Mesenchymal stem cell (in vitro differentiated cells and primary cell): ENCODE measurements around the gene TCF12.

Experiments used
- DNase-seq: peaks from one replicate; pipeline ENCODE4 v3.0.0-alpha.2; 2013
- H2AFZ ChIP-seq: one replicate; pipeline ENCODE4 v1.6.1; 2013; ENCODE audit warnings: low read depth, mild to moderate bottlenecking, control low read depth, inconsistent platforms, low read length, moderate library complexity
- H2AK5ac ChIP-seq: 2 replicates; pipeline ENCODE4 v1.6.1; 2013; ENCODE audit warnings: low read length, moderate library complexity, mild to moderate bottlenecking, inconsistent platforms; ENCODE audit not compliant: severe bottlenecking
- H2BK120ac ChIP-seq: one replicate; pipeline ENCODE4 v1.6.1; 2013; ENCODE audit warnings: low read depth, mild to moderate bottlenecking, inconsistent platforms, low read length, moderate library complexity
- H2BK12ac ChIP-seq, 2 experiments: one replicate each; pipeline ENCODE4 v1.6.1; 2013; ENCODE audit warnings: inconsistent platforms in 2 of 2, low read length in 2 of 2, mild to moderate bottlenecking in 2 of 2, moderate library complexity in 2 of 2, control low read depth in 1 of 2
- H2BK15ac ChIP-seq: one replicate; pipeline ENCODE4 v1.6.1; 2013; ENCODE audit warnings: mild to moderate bottlenecking, low read depth, inconsistent platforms; ENCODE audit not compliant: poor library complexity, severe bottlenecking
- H2BK5ac ChIP-seq: 2 replicates; pipeline ENCODE4 v1.6.1; 2013; ENCODE audit warnings: low read depth, mild to moderate bottlenecking, low read length, control low read depth, inconsistent platforms; ENCODE audit not compliant: poor library complexity, severe bottlenecking
- H3K14ac ChIP-seq, 2 experiments: one replicate each; pipeline ENCODE4 v1.6.1; 2013; ENCODE audit warnings: inconsistent platforms in 2 of 2, low read length in 2 of 2, control low read depth in 1 of 2, mild to moderate bottlenecking in 1 of 2, moderate library complexity in 1 of 2
- H3K18ac ChIP-seq, 2 experiments: one replicate each; pipeline ENCODE4 v1.6.1; 2013; ENCODE audit warnings: inconsistent platforms in 2 of 2, low read length in 2 of 2, control low read depth in 1 of 2, low read depth in 1 of 2, mild to moderate bottlenecking in 1 of 2
- H3K23ac ChIP-seq, 2 experiments: one replicate each; pipeline ENCODE4 v1.6.1; 2013; ENCODE audit warnings: inconsistent platforms in 2 of 2, low read length in 2 of 2, mild to moderate bottlenecking in 2 of 2, moderate library complexity in 2 of 2, control low read depth in 1 of 2
- H3K27ac ChIP-seq: 2 replicates; pipeline ENCODE4 v1.5.1; 2013; ENCODE audit warnings: mild to moderate bottlenecking, moderate library complexity, low read length, control low read depth, inconsistent platforms; ENCODE audit not compliant: poor library complexity, severe bottlenecking
- H3K27me3 ChIP-seq, 2 experiments: 2 replicates each; pipeline versions ENCODE4 v1.6.1 to v1.7.0; 2013; ENCODE audit warnings: low read length in 2 of 2, mild to moderate bottlenecking in 2 of 2, moderate library complexity in 2 of 2, control low read depth in 1 of 2, inconsistent platforms in 1 of 2; ENCODE audit not compliant: control insufficient read depth in 1 of 2, insufficient read depth in 1 of 2
- H3K36me3 ChIP-seq, 2 experiments: 2 replicates each; pipeline versions ENCODE4 v1.6.1 to v1.7.0; 2013; ENCODE audit warnings: low read length in 2 of 2, control low read depth in 1 of 2, inconsistent platforms in 1 of 2, low read depth in 1 of 2, mild to moderate bottlenecking in 1 of 2; ENCODE audit not compliant: insufficient read depth in 2 of 2, control insufficient read depth in 1 of 2
- H3K4ac ChIP-seq, 2 experiments: one replicate each; pipeline ENCODE4 v1.6.1; 2013; ENCODE audit warnings: inconsistent platforms in 2 of 2, low read length in 2 of 2, mild to moderate bottlenecking in 2 of 2, moderate library complexity in 2 of 2, control low read depth in 1 of 2, low read depth in 1 of 2
- H3K4me1 ChIP-seq: 2 replicates; pipeline ENCODE4 v1.6.1; 2013; ENCODE audit warnings: low read depth, low read length, control low read depth; ENCODE audit not compliant: control insufficient read depth, insufficient read depth
- H3K4me2 ChIP-seq: 2 replicates; pipeline ENCODE4 v1.6.1; 2013; ENCODE audit warnings: low read length, mild to moderate bottlenecking, inconsistent platforms; ENCODE audit not compliant: poor library complexity, severe bottlenecking
- H3K4me3 ChIP-seq, 2 experiments: 2 replicates each; pipeline versions ENCODE4 v1.5.1 to v1.7.0; 2013; ENCODE audit warnings: low read length in 2 of 2, mild to moderate bottlenecking in 2 of 2, control low read depth in 1 of 2, low read depth in 1 of 2; ENCODE audit not compliant: insufficient read depth in 1 of 2
- H3K79me1 ChIP-seq: replicated peaks from 2 replicates; pipeline ENCODE4 v1.6.1; 2013; ENCODE audit warnings: mild to moderate bottlenecking, control low read depth, low read length, inconsistent platforms; ENCODE audit not compliant: poor library complexity, severe bottlenecking
- H3K9ac ChIP-seq: 2 replicates; pipeline ENCODE4 v1.7.0; 2013; ENCODE audit warnings: mild to moderate bottlenecking, low read length, moderate library complexity
- H3K9me3 ChIP-seq: 2 replicates; pipeline ENCODE4 v1.7.0; 2013; ENCODE audit warnings: mild to moderate bottlenecking, low read length; ENCODE audit not compliant: control insufficient read depth
- H4K8ac ChIP-seq: one replicate; pipeline ENCODE4 v1.6.1; 2013; ENCODE audit warnings: inconsistent platforms, mild to moderate bottlenecking, low read length, moderate library complexity
- H4K91ac ChIP-seq: one replicate; pipeline ENCODE4 v1.6.1; 2013; ENCODE audit warnings: mild to moderate bottlenecking, low read length, inconsistent platforms
- WGBS: methylation state at CpG from one replicate; pipeline ENCODE4 v1.1.7; 2013; ENCODE audit warnings: mixed read lengths; 5-methylcytosine and 5-hydroxymethylcytosine counted together

Gene TCF12

GRCh38 chr15:57198654-57199291 is 280.3 kb downstream of the TCF12 start:
- H3K9ac ChIP-seq, result no peak overlapping the region
- H3K27me3 ChIP-seq, result no peaks in the 10 kb centered on the region
- no peak overlapping the region for H3K27ac ChIP-seq

GRCh38 chr15:57201578-57201977 is 283.1 kb downstream of the TCF12 start:
- WGBS, result 100% methylated on average over 1 of the region's 2 CpGs
- Histone ChIP-seq H2BK15ac (no peak overlapping the region), H3K23ac (no peak overlapping the region), H4K91ac (no peak overlapping the region), H3K79me1 (peaks cover 22% of the 10 kb centered on the region), H3K36me3 (peaks cover 0 to 9% of the 10 kb centered on the region in 2 experiments), H3K4ac (no peak overlapping the region), H3K18ac (no peak overlapping the region), H2AFZ (no peak overlapping the region), H2BK120ac (no peak overlapping the region), H3K27ac (no peak overlapping the region), H3K4me2 (no peak overlapping the region), H3K4me3 (no peak overlapping the region), H3K9ac (no peak overlapping the region), H3K27me3 (no peaks in the 10 kb centered on the region), H2BK12ac (no peak overlapping the region), H4K8ac (no peak overlapping the region), H2AK5ac (no peak overlapping the region), H3K14ac (no peak overlapping the region), H3K9me3 (no peaks in the 10 kb centered on the region), H2BK5ac (no peak overlapping the region), H3K4me1 (peaks cover 2% of the 10 kb centered on the region)
- DNase-seq, result no peak

More at GRCh38 chr15:57198654-57199291, 280.3 kb downstream of the TCF12 start:
- H3K4me1 ChIP-seq, result peaks cover 2% of the 10 kb centered on the region
- DNase-seq, result no peak
- no peak overlapping the region for H2AFZ ChIP-seq
- no peak overlapping the region for H3K18ac ChIP-seq
- H3K4me2 ChIP-seq, result no peak overlapping the region
- no peak overlapping the region for H3K4ac ChIP-seq
- H2BK12ac ChIP-seq, result no peak overlapping the region
- WGBS, result 70% methylated on average over 6 of the region's 8 CpGs
- H4K8ac ChIP-seq, result no peak overlapping the region
- no peak overlapping the region for H2BK5ac ChIP-seq
- H3K79me1 ChIP-seq, result peaks cover 20% of the 10 kb centered on the region
- H4K91ac ChIP-seq, result no peak overlapping the region
- H3K14ac ChIP-seq, result no peak overlapping the region
- H3K9me3 ChIP-seq, result no peaks in the 10 kb centered on the region
- H3K36me3 ChIP-seq, result peaks cover 0 to 23% of the 10 kb centered on the region in 2 experiments
- H3K23ac ChIP-seq, result no peak overlapping the region
- H3K4me3 ChIP-seq, result no peak overlapping the region
- no peak overlapping the region for H2BK120ac ChIP-seq
- no peak overlapping the region for H2BK15ac ChIP-seq
- H2AK5ac ChIP-seq, result no peak overlapping the region

GRCh38 chr15:57203906-57204305 is 285.5 kb downstream of the TCF12 start:
- Histone ChIP-seq H4K91ac (no peak overlapping the region), H4K8ac (no peak overlapping the region), H3K4me2 (no peak overlapping the region), H3K27me3 (no peaks in the 10 kb centered on the region), H3K14ac (no peak overlapping the region), H2AK5ac (no peak overlapping the region), H3K79me1 (peaks cover 24% of the 10 kb centered on the region), H2BK15ac (no peak overlapping the region), H2BK5ac (no peak overlapping the region), H3K23ac (no peak overlapping the region), H2BK12ac (no peak overlapping the region), H3K4me3 (no peak overlapping the region), H3K18ac (no peak overlapping the region), H2BK120ac (no peak overlapping the region), H3K4ac (no peak overlapping the region), H3K9me3 (no peaks in the 10 kb centered on the region), H2AFZ (no peak overlapping the region), H3K36me3 (peaks cover 0 to 3% of the 10 kb centered on the region in 2 experiments), H3K9ac (no peak overlapping the region), H3K27ac (no peak overlapping the region), H3K4me1 (peaks cover 2% of the 10 kb centered on the region)
- no peak for DNase-seq
- WGBS, result 94% methylated on average over 2 of the region's 2 CpGs

GRCh38 chr15:57205027-57205855 is 286.8 kb downstream of the TCF12 start:
- no peaks in the 10 kb centered on the region for H3K9me3 ChIP-seq
- no peak overlapping the region for H3K4me2 ChIP-seq
- no peak overlapping the region for H4K8ac ChIP-seq
- no peak overlapping the region for H2BK12ac ChIP-seq
- WGBS, result 90% methylated on average over 8 of the region's 11 CpGs
- peaks cover 0 to 3% of the 10 kb centered on the region in 2 experiments for H3K36me3 ChIP-seq
- H2AK5ac ChIP-seq, result no peak overlapping the region
- no peak overlapping the region for H3K4me3 ChIP-seq
- no peak overlapping the region for H3K4ac ChIP-seq
- H2AFZ ChIP-seq, result no peak overlapping the region
- no peak overlapping the region for H2BK120ac ChIP-seq
- H3K9ac ChIP-seq, result no peak overlapping the region
- H4K91ac ChIP-seq, result no peak overlapping the region
- H3K23ac ChIP-seq, result no peak overlapping the region
- H2BK5ac ChIP-seq, result no peak overlapping the region
- H3K27me3 ChIP-seq, result no peaks in the 10 kb centered on the region
- H3K18ac ChIP-seq, result no peak overlapping the region
- H2BK15ac ChIP-seq, result no peak overlapping the region
- DNase-seq, result no peak
- no peak overlapping the region for H3K27ac ChIP-seq
- peaks cover 23% of the 10 kb centered on the region for H3K79me1 ChIP-seq
- H3K4me1 ChIP-seq, result peaks cover 2% of the 10 kb centered on the region
- no peak overlapping the region for H3K14ac ChIP-seq
